IMR-90 (cell line): ENCODE measurements around the gene DIPK1B. TPM values are rescaled to one million over a fixed set of nuclear protein-coding genes. Genes with fewer than 3 reads are reported as not detected.

ENCODE experiments used
- ATAC-seq: fragments of 200-7000 bp; cut with Tn5 transposase; 2 replicates; pipeline ENCODE4 v1.9.1; 2020; ENCODE audit warnings: low read depth, mild to moderate bottlenecking, moderate library complexity
- BruUV-seq: library from RNA; stranded (reverse); fragments of 400-500 nt; replicated peaks from 2 replicates; lab custom pipeline; 2021; lab: Mats Ljungman, UMichigan
- CTCF ChIA-PET: fragments of 300-600 bp; formaldehyde crosslinking; extraction: SDS; loops from one replicate; lab custom pipeline; 2021; ENCODE audit warnings: antibody characterized with exemption; lab: Yijun Ruan, JAX
- POLR2A ChIA-PET: fragments of 300-600 bp; sonication (Branson Sonifier 250); formaldehyde crosslinking; loops from one replicate; lab custom pipeline; 2022; ENCODE audit warnings: antibody characterized with exemption; ENCODE audit not compliant: unreplicated experiment; lab: Charles Lee
- DNase-seq: peaks from one replicate; pipeline ENCODE4 v3.0.0; 2013
- H2AFZ ChIP-seq: replicated peaks from 2 replicates; pipeline ENCODE3; 2013; ENCODE audit warnings: low read length, mild to moderate bottlenecking; ENCODE audit not compliant: poor library complexity
- H2AK5ac ChIP-seq: 2 replicates; pipeline ENCODE4 v1.6.1; 2013; ENCODE audit warnings: low read depth, low read length, inconsistent platforms
- H2AK9ac ChIP-seq: replicated peaks from 2 replicates; pipeline ENCODE3; 2013; ENCODE audit warnings: mild to moderate bottlenecking, low read depth, low read length, moderate library complexity; ENCODE audit not compliant: poor library complexity
- H2BK120ac ChIP-seq: 2 replicates; pipeline ENCODE4 v1.6.1; 2013; ENCODE audit warnings: low read depth, low read length, inconsistent platforms
- H2BK15ac ChIP-seq: 3 replicates; pipeline ENCODE4 v1.6.1; 2013; ENCODE audit warnings: low read depth, low read length, inconsistent platforms
- H2BK20ac ChIP-seq: 2 replicates; pipeline ENCODE4 v1.6.1; 2013; ENCODE audit warnings: low read depth, mild to moderate bottlenecking, inconsistent platforms, low read length, moderate library complexity
- H2BK5ac ChIP-seq: 2 replicates; pipeline ENCODE4 v1.6.1; 2013; ENCODE audit warnings: mild to moderate bottlenecking, low read depth, low read length, inconsistent platforms; ENCODE audit not compliant: poor library complexity, severe bottlenecking
- H3K14ac ChIP-seq: replicated peaks from 2 replicates; pipeline ENCODE4 v1.6.1; 2013; ENCODE audit warnings: low read depth, low read length, inconsistent platforms
- H3K18ac ChIP-seq: 2 replicates; pipeline ENCODE4 v1.6.1; 2013; ENCODE audit warnings: low read depth, low read length, control low read depth
- H3K23ac ChIP-seq: 2 replicates; pipeline ENCODE4 v1.6.1; 2013; ENCODE audit warnings: low read depth, low read length, inconsistent platforms
- H3K27ac ChIP-seq: 2 replicates; pipeline ENCODE4 v1.5.1; 2013; ENCODE audit warnings: mild to moderate bottlenecking, control low read depth, low read length; ENCODE audit not compliant: insufficient read depth
- H3K27me3 ChIP-seq: 2 replicates; pipeline ENCODE4 v1.6.1; 2013; ENCODE audit warnings: low read length; ENCODE audit not compliant: control insufficient read depth, insufficient read depth
- H3K36me3 ChIP-seq: 2 replicates; pipeline ENCODE4 v1.6.1; 2013; ENCODE audit warnings: low read length, mixed read lengths; ENCODE audit not compliant: control insufficient read depth, insufficient read depth
- H3K4ac ChIP-seq: 2 replicates; pipeline ENCODE4 v1.6.1; 2013; ENCODE audit warnings: low read depth, low read length, inconsistent platforms
- H3K4me1 ChIP-seq: 2 replicates; pipeline ENCODE4 v1.6.1; 2013; ENCODE audit warnings: low read length, mixed read lengths; ENCODE audit not compliant: control insufficient read depth, insufficient read depth
- H3K4me2 ChIP-seq: 2 replicates; pipeline ENCODE4 v1.6.1; 2013; ENCODE audit warnings: low read depth, mild to moderate bottlenecking, control low read depth, low read length, moderate library complexity
- H3K4me3 ChIP-seq: 2 replicates; pipeline ENCODE4 v1.5.1; 2013; ENCODE audit warnings: low read depth, mild to moderate bottlenecking, control low read depth, low read length, moderate library complexity; ENCODE audit not compliant: insufficient read depth
- H3K56ac ChIP-seq: 2 replicates; pipeline ENCODE4 v1.6.1; 2013; ENCODE audit warnings: low read length, inconsistent platforms; ENCODE audit not compliant: insufficient read depth; ENCODE audit errors: extremely low read depth
- H3K79me1 ChIP-seq, 2 experiments: 2 replicates each; pipeline ENCODE4 v1.6.1; 2013; ENCODE audit warnings: low read length in 2 of 2, inconsistent platforms in 1 of 2, low read depth in 1 of 2
- H3K9ac ChIP-seq: 2 replicates; pipeline ENCODE4 v1.6.1; 2013; ENCODE audit warnings: low read depth, low read length, control low read depth
- H3K9me1 ChIP-seq: 2 replicates; pipeline ENCODE4 v1.6.1; 2013; ENCODE audit warnings: low read length, inconsistent platforms; ENCODE audit not compliant: insufficient read depth
- H3K9me3 ChIP-seq: 2 replicates; pipeline ENCODE4 v1.6.1; 2013; ENCODE audit warnings: low read length; ENCODE audit not compliant: control insufficient read depth, insufficient read depth
- H4K20me1 ChIP-seq: 2 replicates; pipeline ENCODE4 v1.6.1; 2013; ENCODE audit warnings: low read length, inconsistent platforms; ENCODE audit not compliant: insufficient read depth
- H4K5ac ChIP-seq: 2 replicates; pipeline ENCODE4 v1.6.1; 2013; ENCODE audit warnings: mild to moderate bottlenecking, low read depth, low read length, control low read depth
- H4K8ac ChIP-seq, 2 experiments: 2 replicates each; pipeline ENCODE4 v1.6.1; 2013; ENCODE audit warnings: low read depth in 2 of 2, low read length in 2 of 2, control low read depth in 1 of 2, inconsistent platforms in 1 of 2
- H4K91ac ChIP-seq: 2 replicates; pipeline ENCODE4 v1.6.1; 2013; ENCODE audit warnings: low read depth, low read length, inconsistent platforms; ENCODE audit not compliant: insufficient read depth
- BHLHE40 ChIP-seq: fragments of 150-350 bp; IDR thresholded peaks from 2 replicates; pipeline ENCODE4 v1.6.1; 2016; ENCODE audit warnings: mild to moderate bottlenecking, low read depth, low read length
- ELK1 ChIP-seq: fragments of 150-350 bp; IDR thresholded peaks from 2 replicates; pipeline ENCODE4 v1.6.1; 2016; ENCODE audit warnings: low read depth, mild to moderate bottlenecking, low read length, moderate library complexity, borderline replicate concordance
- MXI1 ChIP-seq: IDR thresholded peaks from 2 replicates; pipeline ENCODE4 v1.6.1; 2012; ENCODE audit warnings: low read depth, mild to moderate bottlenecking, low read length, moderate library complexity, borderline replicate concordance
- POLR2A ChIP-seq: IDR thresholded peaks from 2 replicates; pipeline ENCODE4 v1.6.1; 2012; ENCODE audit warnings: mild to moderate bottlenecking, low read depth, low read length
- RAD21 ChIP-seq: IDR thresholded peaks from 2 replicates; pipeline ENCODE4 v1.6.1; 2012; ENCODE audit warnings: low read length, improper control_type of control experiment
- RCOR1 ChIP-seq: IDR thresholded peaks from 2 replicates; pipeline ENCODE4 v1.6.1; 2012; ENCODE audit warnings: mild to moderate bottlenecking, low read length, improper control_type of control experiment; ENCODE audit not compliant: insufficient replicate concordance
- RFX5 ChIP-seq: IDR thresholded peaks from 2 replicates; pipeline ENCODE4 v1.8.0; 2012; ENCODE audit warnings: low read depth, mild to moderate bottlenecking, low read length, moderate library complexity
- SMC3 ChIP-seq: fragments of 150-350 bp; IDR thresholded peaks from 2 replicates; pipeline ENCODE4 v1.6.1; 2016; ENCODE audit warnings: low read depth, mild to moderate bottlenecking, antibody characterized with exemption, low read length, moderate library complexity
- USF2 ChIP-seq: fragments of 150-350 bp; IDR thresholded peaks from 2 replicates; pipeline ENCODE4 v1.6.1; 2017; ENCODE audit warnings: mild to moderate bottlenecking, antibody characterized with exemption, low read length, low read depth
- WGBS, 2 experiments: methylation state at CpG; one replicate each; pipeline versions ENCODE4 v1.1.5 to v1.1.7; 2013; ENCODE audit warnings: missing lambda C conversion rate in 2 of 2; ENCODE audit not compliant: insufficient read length in 1 of 2; ENCODE audit errors: extremely low coverage in 2 of 2; 5-methylcytosine and 5-hydroxymethylcytosine counted together
- dilution Hi-C: fragments of 300-500 bp; cut with HindIII; formaldehyde crosslinking; loops from one replicate; pipeline ENCODE4 v1.14.3; 2018; ENCODE audit warnings: low sequenced_read_pairs; ENCODE audit not compliant: unreplicated experiment
- in situ Hi-C: fragments of 300-500 bp; cut with MboI; formaldehyde crosslinking; loops from 3 replicates; pipeline ENCODE4 v1.14.3; 2019; ENCODE audit warnings: low sequenced_read_pairs, inconsistent platforms, mixed read lengths
- intact Hi-C: fragments of 100-400 bp; cut with micrococcal nuclease; formaldehyde crosslinking; loops from 2 replicates; pipeline ENCODE4 v1.10.0; 2022
- polyA plus RNA-seq, 3 experiments: library from polyadenylated mRNA; depleted of rRNA; stranded (reverse); fragments of >200 nt; gene quantifications; 2 replicates each; pipeline ENCODE4 v1.2.3, GENCODE V29; 2012; ENCODE audit warnings: low replicate concordance in 1 of 3
- total RNA-seq: library from RNA; depleted of rRNA; stranded (reverse); fragments of >200 nt; gene quantifications from 2 replicates; pipeline ENCODE4 v1.2.3, GENCODE V29; 2012

The DIPK1B gene
- total and polyA plus RNA-seq, 2 of the 4 experiments (the other 2 are of a cell fraction): 3.4 to 7.1 TPM

GRCh38 chr9:136669791-136670464, 42.4 kb upstream of the DIPK1B start:
- Histone ChIP-seq H2AK5ac (no peak overlapping the region), H3K23ac (no peak overlapping the region), H3K36me3 (peaks cover 11% of the 10 kb centered on the region; the same call in 1 of the 2 replicates), H2BK20ac (no peak overlapping the region), H3K9me1 (no peaks in the 10 kb centered on the region), H2BK120ac (no peak overlapping the region), H3K56ac (no peak overlapping the region), H3K9me3 (no peaks in the 10 kb centered on the region), H2AK9ac (no peak overlapping the region), H2BK5ac (no peak overlapping the region), H3K27ac (no peak overlapping the region), H3K14ac (no peak overlapping the region), H3K4me2 (no peak overlapping the region), H3K27me3 (peaks cover 16% of the 10 kb centered on the region; the same call in 1 of the 2 replicates), H3K4me3 (no peak overlapping the region), H3K4ac (no peak overlapping the region), H4K5ac (no peak overlapping the region), H3K79me1 (no peaks in the 10 kb centered on the region), H3K18ac (no peak overlapping the region), H3K4me1 (peaks cover 4% of the 10 kb centered on the region; the same call in 1 of the 2 replicates), H4K20me1 (no peaks in the 10 kb centered on the region; the same call in none of the 2 replicates), H4K91ac (no peak overlapping the region), H2AFZ (no peak overlapping the region), H4K8ac (no peak overlapping the region), H2BK15ac (no peak overlapping the region), H3K9ac (no peak overlapping the region)
- WGBS, 2 experiments: 83% methylated on average over 9 of the region's 23 CpGs; no CpG with 5 or more reads in 1 of the 2 experiments
- in situ Hi-C loops: no loop called here
- ATAC-seq (no peak), DNase-seq (no peak)
- dilution Hi-C loops: no loop called here
- POLR2A ChIA-PET: no interaction called here
- BruUV-seq: no TSS peak
- intact Hi-C loops: no loop called here
- TF ChIP-seq RCOR1: no peak
- no peak for TF ChIP-seq SMC3
- TF ChIP-seq USF2: no peak
- TF ChIP-seq RFX5: no peak
- TF ChIP-seq RAD21: no peak
- no peak for TF ChIP-seq ELK1
- TF ChIP-seq MXI1: no peak
- TF ChIP-seq POLR2A: no peak
- TF ChIP-seq BHLHE40: no peak
- CTCF ChIA-PET: no interaction called here
